Bronchial epithelial cell (primary cell): ENCODE results near the gene SH2B3. TPM values are rescaled to one million over a fixed set of nuclear protein-coding genes. Genes with fewer than 3 reads are reported as not detected.

Source experiments
- DNase-seq: peaks from one replicate; pipeline ENCODE4 v3.0.0-alpha.2; 2010; ENCODE audit warnings: low read depth
- FAIRE-seq: peaks from 2 replicates; lab custom pipeline; 2011; peaks lifted over from hg19 to GRCh38; lab: Jason Lieb, UNC
- H3K27me3 ChIP-seq: 2 replicates; pipeline ENCODE4 v1.5.1; 2011; ENCODE audit warnings: low read length; ENCODE audit not compliant: control insufficient read depth, insufficient read depth
- H3K36me3 ChIP-seq: 2 replicates; pipeline ENCODE4 v1.5.1; 2011; ENCODE audit warnings: low read length; ENCODE audit not compliant: control insufficient read depth, insufficient read depth
- H3K4me3 ChIP-seq: 2 replicates; pipeline ENCODE4 v1.5.1; 2011; ENCODE audit warnings: mild to moderate bottlenecking, low read depth, low read length, control low read depth
- CTCF ChIP-seq: IDR thresholded peaks from 2 replicates; pipeline ENCODE4 v1.5.1; 2011; ENCODE audit warnings: mild to moderate bottlenecking, moderate library complexity, low read length, control low read depth, inconsistent platforms; ENCODE audit not compliant: insufficient read depth, severe bottlenecking
- total RNA-seq: library from RNA; depleted of rRNA; stranded (reverse); fragments of >200 nt; gene quantifications from 2 replicates; pipeline ENCODE4 v1.2.1, GENCODE V29; 2014

Gene SH2B3
- total RNA-seq, 1 donor from 2014 or later = 2.4 TPM

GRCh38 chr12:111440631-111441030, 34.9 kb downstream of the SH2B3 start:
- DNase-seq (no peak), FAIRE-seq (no peak)
- no peak overlapping the region for H3K4me3 ChIP-seq
- no peak for TF ChIP-seq CTCF
- H3K36me3 ChIP-seq = peaks cover 3% of the 10 kb centered on the region
- H3K27me3 ChIP-seq = no peaks in the 10 kb centered on the region

- no peak overlapping the region for H3K4me3 ChIP-seq
- DNase-seq = no peak
- no peaks in the 10 kb centered on the region for H3K27me3 ChIP-seq
- no peak for TF ChIP-seq CTCF
- H3K36me3 ChIP-seq = peaks cover 3% of the 10 kb centered on the region
- no peak for FAIRE-seq
These were observed 35.6 kb downstream of the SH2B3 start for GRCh38 chr12:111441107-111441928.

- no peaks in the 10 kb centered on the region for H3K27me3 ChIP-seq
- peaks cover 3% of the 10 kb centered on the region for H3K36me3 ChIP-seq
- TF ChIP-seq CTCF = no peak
- FAIRE-seq = no peak
- no peak for DNase-seq
- no peak overlapping the region for H3K4me3 ChIP-seq
These were observed 36.8 kb downstream of the SH2B3 start for GRCh38 chr12:111442301-111443045.

GRCh38 chr12:111443086-111443485, 37.4 kb downstream of the SH2B3 start:
- Histone ChIP-seq H3K4me3 (no peak overlapping the region), H3K27me3 (no peaks in the 10 kb centered on the region), H3K36me3 (peaks cover 7% of the 10 kb centered on the region)
- no peak for FAIRE-seq
- DNase-seq = no peak
- TF ChIP-seq CTCF = no peak

- no peak for FAIRE-seq
- no peak for TF ChIP-seq CTCF
- peak; percentile 82 for DNase-seq
- no peaks in the 10 kb centered on the region for H3K27me3 ChIP-seq
- no peak overlapping the region for H3K4me3 ChIP-seq
- H3K36me3 ChIP-seq = peaks cover 7% of the 10 kb centered on the region
These were observed 37.9 kb downstream of the SH2B3 start for GRCh38 chr12:111443586-111443985.
